GM23248 (cell line): Measurements from ENCODE around the gene PTOV1. TPM values are rescaled to one million over a fixed set of nuclear protein-coding genes. Genes with fewer than 3 reads are reported as not detected.

Source experiments
- DNase-seq: peaks from one replicate; pipeline ENCODE4 v3.0.0-alpha.2; 2015
- H2AFZ ChIP-seq: fragments of 200-600 bp; sonication (generic); 2 replicates; pipeline ENCODE4 v1.6.1; 2016; ENCODE audit warnings: antibody characterized with exemption
- H3F3A ChIP-seq: fragments of 200-600 bp; sonication (generic); 2 replicates; pipeline ENCODE4 v1.6.1; 2016; ENCODE audit warnings: mild to moderate bottlenecking, antibody characterized with exemption, mixed run types; ENCODE audit not compliant: insufficient read depth
- H3K27ac ChIP-seq: fragments of 200-600 bp; sonication (generic); 2 replicates; pipeline ENCODE4 v1.5.1; 2016; ENCODE audit warnings: mild to moderate bottlenecking
- H3K27me3 ChIP-seq: fragments of 200-600 bp; sonication (generic); replicated peaks from 2 replicates; pipeline ENCODE4 v1.6.1; 2016; ENCODE audit warnings: mild to moderate bottlenecking; ENCODE audit not compliant: insufficient read depth
- H3K36me3 ChIP-seq: fragments of 200-600 bp; sonication (generic); 2 replicates; pipeline ENCODE4 v1.6.1; 2016; ENCODE audit warnings: low read depth, mild to moderate bottlenecking
- H3K4me1 ChIP-seq: fragments of 200-600 bp; sonication (generic); 2 replicates; pipeline ENCODE4 v1.6.1; 2016; ENCODE audit warnings: mild to moderate bottlenecking; ENCODE audit not compliant: insufficient read depth
- H3K4me2 ChIP-seq: fragments of 200-600 bp; sonication (generic); one replicate; pipeline ENCODE4 v1.6.1; 2016; ENCODE audit warnings: mild to moderate bottlenecking; ENCODE audit not compliant: unreplicated experiment
- H3K4me3 ChIP-seq: fragments of 200-600 bp; sonication (generic); 2 replicates; pipeline ENCODE4 v1.5.1; 2016; ENCODE audit warnings: mild to moderate bottlenecking
- H3K79me2 ChIP-seq: fragments of 200-600 bp; sonication (generic); 2 replicates; pipeline ENCODE4 v1.6.1; 2016; ENCODE audit warnings: mild to moderate bottlenecking; ENCODE audit not compliant: insufficient read depth
- H3K9ac ChIP-seq: fragments of 200-600 bp; sonication (generic); 2 replicates; pipeline ENCODE4 v1.6.1; 2016; ENCODE audit warnings: mild to moderate bottlenecking
- H3K9me2 ChIP-seq: fragments of 200-600 bp; sonication (generic); 2 replicates; pipeline ENCODE4 v1.6.1; 2016; ENCODE audit warnings: mixed run types, mild to moderate bottlenecking, moderate library complexity; ENCODE audit not compliant: insufficient read depth
- H3K9me3 ChIP-seq: fragments of 200-600 bp; sonication (generic); one replicate; pipeline ENCODE4 v1.6.1; 2017; ENCODE audit warnings: low read depth
- H4K20me1 ChIP-seq: fragments of 200-600 bp; sonication (generic); 2 replicates; pipeline ENCODE4 v1.6.0; 2016; ENCODE audit not compliant: insufficient read depth
- EZH2 ChIP-seq: fragments of 200-600 bp; sonication (generic); IDR thresholded peaks from 2 replicates; pipeline ENCODE4 v1.6.1; 2018; ENCODE audit warnings: antibody characterized with exemption, mild to moderate bottlenecking; ENCODE audit not compliant: insufficient read depth, poor library complexity, severe bottlenecking
- EZH2phosphoT487 ChIP-seq: fragments of 200-600 bp; sonication (generic); IDR thresholded peaks from 2 replicates; pipeline ENCODE4 v1.6.1; 2018; ENCODE audit warnings: antibody characterized with exemption, moderate library complexity, mild to moderate bottlenecking, low read depth; ENCODE audit not compliant: insufficient read depth
- WGBS, 2 experiments: methylation state at CpG; one replicate each; pipeline ENCODE4 v1.1.6; 2015 to 2017; ENCODE audit warnings: low lambda C conversion rate in 2 of 2, low coverage in 1 of 2; ENCODE audit errors: missing lambda C conversion rate in 2 of 2; 5-methylcytosine and 5-hydroxymethylcytosine counted together
- in situ Hi-C: fragments of 300-500 bp; cut with MboI; formaldehyde crosslinking; loops from 2 replicates; pipeline ENCODE4 v1.15.0; 2020
- polyA plus RNA-seq: library from polyadenylated mRNA; unstranded; fragments of >200 nt; fragmentation: Nextera tagmentation; extraction: Ambion mirVana; gene quantifications from 2 replicates; pipeline ENCODE4 v1.2.1, GENCODE V29; 2016
- total RNA-seq: library from RNA; depleted of rRNA; stranded (reverse); fragments of >200 nt; shearing (Covaris generic); gene quantifications from 2 replicates; pipeline ENCODE4 v1.2.3, GENCODE V29; 2014; rRNA removed

Gene PTOV1
- 53.1 and 88.0 TPM in 2 replicates for total RNA-seq
- polyA plus RNA-seq, result 88.9 and 91.7 TPM in 2 replicates

- H3K79me2 ChIP-seq, result peaks cover 46% of the 10 kb centered on the region
- in situ Hi-C loops, result no loop called here
- 1% methylated on average over 32 to 98 of the region's 98 CpGs for WGBS, 2 experiments
- no peaks in the 10 kb centered on the region for H3K9me2 ChIP-seq
- TF ChIP-seq EZH2phosphoT487 (no peak), EZH2 (no peak)
- no peaks in the 10 kb centered on the region for H3K36me3 ChIP-seq
- peak within 1 kb of the TSS; percentile 100 for H3K9ac ChIP-seq
- H3K4me3 ChIP-seq, result peak within 1 kb of the TSS; percentile 99
- peak within 1 kb of the TSS; percentile 86 for H3K4me2 ChIP-seq
- peak within 1 kb of the TSS; percentile 99 for H3K27ac ChIP-seq
- peak within 1 kb of the TSS; percentile 84 for H2AFZ ChIP-seq
- H3K4me1 ChIP-seq, result peaks cover 13% of the 10 kb centered on the region
- peaks cover 34% of the 10 kb centered on the region; the same call in 1 of the 2 replicates for H3F3A ChIP-seq
- H3K9me3 ChIP-seq, result no peaks in the 10 kb centered on the region
- no peaks in the 10 kb centered on the region for H3K27me3 ChIP-seq
- H4K20me1 ChIP-seq, result no peaks in the 10 kb centered on the region; the same call in 1 of the 2 replicates
- DNase-seq, result peak; percentile 97
Measured at GRCh38 chr19:49850487-49851342, at the start of gene PTOV1. Gene PTOV1, plus strand, starts transcription at chr19:49851159.

GRCh38 chr19:49801401-49801888, 49.5 kb upstream of the PTOV1 start:
- no peak overlapping the region for H2AFZ ChIP-seq
- no peaks in the 10 kb centered on the region for H3K79me2 ChIP-seq
- H3K27ac ChIP-seq, result no peak overlapping the region
- WGBS, 2 experiments, result 46 to 48% methylated on average over 19 to 32 of the region's 32 CpGs
- H3K4me3 ChIP-seq, result peak overlapping the region; percentile 42; the same call in 1 of the 2 replicates
- 0 out of 2 replicates have a peak overlapping the region, but pooled peaks have one; percentile 31 for H3K9ac ChIP-seq
- peaks cover 21% of the 10 kb centered on the region; the same call in 1 of the 2 replicates for H3K36me3 ChIP-seq
- in situ Hi-C loops, result no loop called here
- no peaks in the 10 kb centered on the region for H4K20me1 ChIP-seq
- H3K9me2 ChIP-seq, result no peaks in the 10 kb centered on the region
- H3K9me3 ChIP-seq, result no peaks in the 10 kb centered on the region
- no peak for TF ChIP-seq EZH2phosphoT487
- no peak for TF ChIP-seq EZH2
- H3K4me1 ChIP-seq, result no peaks in the 10 kb centered on the region
- H3K27me3 ChIP-seq, result no peaks in the 10 kb centered on the region
- H3K4me2 ChIP-seq, result no peak overlapping the region
- DNase-seq, result no peak
- no peaks in the 10 kb centered on the region for H3F3A ChIP-seq

GRCh38 chr19:49801966-49802661, 48.8 kb upstream of the PTOV1 start:
- H3K27me3 ChIP-seq, result no peaks in the 10 kb centered on the region
- peak overlapping the region; percentile 42 for H3K4me3 ChIP-seq
- no peaks in the 10 kb centered on the region for H3K9me3 ChIP-seq
- peak; percentile 92 for DNase-seq
- no peaks in the 10 kb centered on the region for H3K79me2 ChIP-seq
- TF ChIP-seq EZH2 (no peak), EZH2phosphoT487 (no peak)
- no peaks in the 10 kb centered on the region for H3K9me2 ChIP-seq
- peaks cover 18% of the 10 kb centered on the region; the same call in 1 of the 2 replicates for H3K36me3 ChIP-seq
- H3K27ac ChIP-seq, result no peak overlapping the region
- 26 to 41% methylated on average over 13 to 36 of the region's 38 CpGs for WGBS, 2 experiments
- no peaks in the 10 kb centered on the region for H3F3A ChIP-seq
- 0 out of 2 replicates have a peak overlapping the region, but pooled peaks have one; percentile 31 for H3K9ac ChIP-seq
- in situ Hi-C loops, result no loop called here
- H3K4me2 ChIP-seq, result peak overlapping the region; percentile 60
- H3K4me1 ChIP-seq, result no peaks in the 10 kb centered on the region
- H4K20me1 ChIP-seq, result no peaks in the 10 kb centered on the region
- H2AFZ ChIP-seq, result no peak overlapping the region
